Spleen (tissue), 7 donors: Measurements from ENCODE around the gene DNAJC16.

Experiments
- CTCF ChIP-seq, 11 experiments: fragments of 200-600 bp in 7 of 11; fragments of 450-650 bp in 4 of 11; sonication (generic) in 4 of 11; IDR thresholded peaks in 8 of 11; conservative IDR thresholded peaks in 3 of 11; 1 replicate in 7 of 11; 2 replicates in 4 of 11; pipeline versions ENCODE4 v1.4.0 to v1.8.0; 2016 to 2021; ENCODE audit warnings: antibody characterized with exemption in 11 of 11, inconsistent platforms in 4 of 11, mild to moderate bottlenecking in 1 of 11
- POLR2A ChIP-seq, 3 donors: fragments of 450-650 bp; IDR thresholded peaks; one replicate each; pipeline ENCODE4 v1.5.1; 2017; ENCODE audit warnings: antibody characterized with exemption in 3 of 3, mild to moderate bottlenecking in 1 of 3
- donor health status: DM: no; HTN: no; CAD: no; lungs with moderate emphysema.
- donor health status: DM: no; HTN: no; CAD: no.
- donor health status: DM: no; HTN: no; CAD: no.

- TF ChIP-seq CTCF (IDR thresholded peaks at IDR 0.05 in 8 of 11, conservative IDR thresholded peaks at IDR 0.05 in 3 of 11) (no peak), POLR2A (IDR thresholded peaks at IDR 0.05) (no peak)
Measured at GRCh38 chr1:15620155-15620545, 93.5 kb downstream of the DNAJC16 start.
